Stimulated activated effector memory CD8-positive, alpha-beta T cell treated with anti-CD3 and anti-CD28 coated beads, Interleukin-12 subunit alpha, Interleukin-12 subunit beta, amount 100 ng/mL, for 72 hours (primary cell): ENCODE measurements around the gene PYGB.

Experiments used
- ATAC-seq: fragments of 150-1000 bp; cut with Tn5 transposase; 2 replicates; pipeline ENCODE4 v1.10.0; 2021
- DNase-seq, 2 donors: peaks; one replicate each; pipeline ENCODE4 v3.0.0; 2021 to 2022; ENCODE audit warnings: low spot score in 2 of 2
- H3K27ac Mint-ChIP-seq: one replicate; pipeline ENCODE4 v1.8.0; 2022; ENCODE audit warnings: mild to moderate bottlenecking, mixed read lengths
- H3K36me3 Mint-ChIP-seq: one replicate; pipeline ENCODE4 v1.8.0; 2022; ENCODE audit warnings: mild to moderate bottlenecking, mixed read lengths
- H3K4me1 Mint-ChIP-seq: one replicate; pipeline ENCODE4 v1.8.0; 2022; ENCODE audit warnings: mixed read lengths
- H3K4me3 Mint-ChIP-seq: one replicate; pipeline ENCODE4 v1.8.0; 2022; ENCODE audit warnings: mild to moderate bottlenecking, mixed read lengths
- H3K9me3 Mint-ChIP-seq: one replicate; pipeline ENCODE4 v1.8.0; 2022; ENCODE audit warnings: mixed read lengths

Gene PYGB

GRCh38 chr20:25339608-25340007 is 91.7 kb downstream of the PYGB start:
- peaks cover 24% of the 10 kb centered on the region for H3K4me1 Mint-ChIP-seq
- no peak overlapping the region for H3K27ac Mint-ChIP-seq
- H3K4me3 Mint-ChIP-seq = no peak overlapping the region
- DNase-seq (no peak), ATAC-seq (no peak)
- H3K36me3 Mint-ChIP-seq = no peaks in the 10 kb centered on the region
- H3K9me3 Mint-ChIP-seq = no peaks in the 10 kb centered on the region

- Mint-ChIP-seq H3K27ac (peak overlapping the region; percentile 34), H3K36me3 (no peaks in the 10 kb centered on the region), H3K9me3 (no peaks in the 10 kb centered on the region), H3K4me3 (no peak overlapping the region), H3K4me1 (peaks cover 31% of the 10 kb centered on the region)
- ATAC-seq (no peak), DNase-seq (no peak)
Measured at GRCh38 chr20:25340380-25340779, 92.5 kb downstream of the PYGB start.

DNA sequence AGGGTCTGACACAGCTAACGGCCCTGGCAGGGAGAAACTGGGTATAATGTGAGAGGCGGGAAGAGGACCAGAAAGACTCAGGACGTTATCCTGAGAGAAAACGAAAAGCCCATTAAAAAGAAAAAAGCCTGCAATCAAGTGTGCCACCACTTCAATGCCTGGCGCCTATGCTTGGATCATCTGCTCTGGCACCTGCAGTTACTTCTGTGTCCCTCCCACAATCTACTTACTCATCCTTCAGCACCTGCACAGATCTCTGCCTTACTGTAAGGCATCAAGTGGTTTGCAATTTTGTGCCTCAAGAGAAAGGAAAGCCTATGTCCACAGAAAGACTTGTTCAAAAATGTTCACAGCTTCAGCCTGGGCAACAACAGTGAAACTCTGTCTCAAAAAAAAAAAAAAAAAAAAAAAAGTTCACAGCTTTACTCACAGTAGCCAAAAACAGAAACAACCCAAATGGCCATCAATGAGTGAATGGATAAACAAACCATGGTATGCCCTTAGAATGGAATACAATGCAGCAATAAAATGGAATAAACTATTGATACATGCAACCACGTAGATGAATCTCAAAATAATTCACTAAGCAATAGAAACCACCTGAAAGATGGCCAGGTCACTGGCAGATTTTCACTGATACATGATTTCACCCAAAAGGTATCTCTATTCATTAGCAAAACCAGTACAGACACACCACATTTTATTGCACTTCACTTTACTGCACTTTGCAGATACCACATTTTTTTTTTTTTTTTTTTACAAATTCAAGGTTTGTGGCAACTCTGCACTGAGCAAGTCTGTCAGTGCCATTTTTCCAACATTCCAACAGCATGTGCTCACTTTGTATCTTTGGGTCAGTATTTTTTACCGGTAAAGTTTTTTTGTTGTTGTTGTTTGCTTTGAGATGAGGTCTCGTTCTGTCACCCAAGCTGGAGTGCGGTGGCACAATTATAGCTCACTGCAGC is 94.1 kb downstream of the PYGB start:
- peaks cover 42% of the 10 kb centered on the region for H3K4me1 Mint-ChIP-seq
- H3K4me3 Mint-ChIP-seq = no peak overlapping the region
- ATAC-seq = no peak
- H3K36me3 Mint-ChIP-seq = no peaks in the 10 kb centered on the region
- H3K9me3 Mint-ChIP-seq = no peaks in the 10 kb centered on the region
- no peak overlapping the region for H3K27ac Mint-ChIP-seq
- no peak for DNase-seq

DNA sequence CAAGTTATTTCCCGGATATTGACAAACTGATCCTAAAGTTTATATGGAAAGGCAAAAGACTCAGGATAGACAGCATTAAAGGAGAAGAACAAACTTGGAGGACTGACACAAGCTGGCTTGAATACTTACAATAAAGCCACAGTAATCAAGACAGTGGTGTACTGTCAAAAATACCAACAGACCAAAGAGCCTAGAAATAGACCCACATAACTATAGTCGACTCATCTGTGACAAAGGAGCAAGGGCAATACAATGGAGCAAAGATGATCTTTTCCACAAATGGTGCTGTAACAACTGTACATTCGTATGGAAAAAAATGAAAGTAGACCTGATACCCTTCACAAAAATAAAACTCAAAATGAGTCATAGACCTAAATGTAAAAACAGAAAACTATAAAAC is 96.7 kb downstream of the PYGB start:
- Mint-ChIP-seq H3K4me3 (no peak overlapping the region), H3K36me3 (no peaks in the 10 kb centered on the region), H3K4me1 (peaks cover 46% of the 10 kb centered on the region), H3K9me3 (no peaks in the 10 kb centered on the region), H3K27ac (no peak overlapping the region)
- DNase-seq (no peak), ATAC-seq (no peak)

GRCh38 chr20:25345721-25346120 is 97.8 kb downstream of the PYGB start:
- H3K9me3 Mint-ChIP-seq = no peaks in the 10 kb centered on the region
- peaks cover 46% of the 10 kb centered on the region for H3K4me1 Mint-ChIP-seq
- no peak overlapping the region for H3K4me3 Mint-ChIP-seq
- DNase-seq (no peak), ATAC-seq (no peak)
- no peak overlapping the region for H3K27ac Mint-ChIP-seq
- H3K36me3 Mint-ChIP-seq = no peaks in the 10 kb centered on the region

- Mint-ChIP-seq H3K27ac (no peak overlapping the region), H3K4me3 (no peak overlapping the region), H3K9me3 (no peaks in the 10 kb centered on the region), H3K36me3 (no peaks in the 10 kb centered on the region), H3K4me1 (peaks cover 44% of the 10 kb centered on the region)
- peak; percentile 77 for ATAC-seq
- no peak for DNase-seq
Measured at GRCh38 chr20:25346349-25346748, 98.5 kb downstream of the PYGB start.
